HUDEP-2 (cell line): ENCODE results near the gene GALNT2.

Experiments used
- DNase-seq, 76 experiments: peaks; one replicate each; lab custom pipeline; 2025; ENCODE audit not compliant: unreplicated experiment in 76 of 76; lab: John Stamatoyannopoulos, UW

GALNT2 gene

GRCh38 chr1:230156068-230156467, 89.0 kb downstream of the GALNT2 start:
- DNase-seq: no peak

DNA sequence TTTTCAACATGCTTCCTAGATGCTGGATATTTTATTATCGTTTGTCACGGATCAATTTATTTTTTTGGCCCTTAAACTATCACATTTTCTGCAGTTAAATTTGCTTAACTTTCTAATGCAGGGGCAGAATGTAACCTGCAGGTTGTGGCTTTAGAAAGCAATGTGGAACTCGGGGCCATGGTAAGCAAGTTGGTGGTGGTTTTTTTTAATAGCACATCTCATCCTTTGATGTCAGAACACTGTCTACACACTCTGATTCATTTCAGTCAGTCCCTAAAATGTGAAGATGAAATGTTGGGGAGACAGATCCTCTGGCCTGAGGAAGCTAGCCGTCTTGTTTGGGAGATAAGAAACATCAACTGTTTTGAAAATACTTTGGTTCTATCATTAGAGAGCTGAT, 89.5 kb downstream of the GALNT2 start:
- no peak for DNase-seq

DNA sequence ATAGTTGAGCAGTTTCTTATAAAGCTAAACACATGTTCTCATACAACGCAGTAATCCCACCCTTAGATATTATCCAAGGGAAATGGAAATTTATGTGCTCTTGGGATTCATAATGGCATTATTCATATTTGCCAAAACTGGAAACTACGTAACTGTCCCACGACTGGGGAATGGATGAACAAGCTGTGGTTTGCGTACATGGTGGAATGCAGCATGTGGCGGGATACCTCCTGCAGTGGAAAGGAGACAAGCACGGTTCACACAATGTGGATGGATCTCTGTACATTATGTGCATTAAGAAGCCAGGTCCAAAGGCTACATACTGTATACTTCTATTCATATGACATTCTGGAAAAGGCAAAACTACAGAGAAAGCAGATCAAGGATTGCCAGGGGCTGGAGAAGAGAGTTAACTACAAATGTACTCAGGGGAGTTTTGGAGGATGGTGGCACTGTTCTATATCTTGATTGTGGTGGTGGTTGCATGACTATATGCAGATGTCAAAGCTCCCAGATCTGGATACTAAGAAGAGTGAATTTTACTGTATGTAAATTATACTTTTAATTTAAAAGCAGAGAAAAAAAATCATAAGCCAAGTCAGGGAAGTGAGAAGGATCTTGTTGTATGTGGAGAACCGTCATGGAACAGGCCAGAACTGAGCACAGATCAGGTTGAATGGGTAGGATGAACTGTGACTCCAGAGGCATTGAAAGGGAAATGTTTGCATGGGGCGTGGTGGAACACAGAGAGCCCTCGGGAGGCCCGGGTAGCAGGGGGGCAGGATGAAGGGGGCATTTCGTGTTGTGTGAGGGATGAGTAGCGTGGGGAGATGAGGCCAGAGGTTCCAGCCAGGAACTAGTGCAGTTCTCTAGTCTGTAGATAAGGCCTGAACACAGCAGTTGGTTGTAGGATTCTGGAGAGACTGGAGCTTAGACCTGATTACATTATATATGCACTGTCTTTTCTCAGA, 90.7 kb downstream of the GALNT2 start:
- peak in 31 of 76 experiments; percentile 7 to 60 (median 37) for DNase-seq

DNA sequence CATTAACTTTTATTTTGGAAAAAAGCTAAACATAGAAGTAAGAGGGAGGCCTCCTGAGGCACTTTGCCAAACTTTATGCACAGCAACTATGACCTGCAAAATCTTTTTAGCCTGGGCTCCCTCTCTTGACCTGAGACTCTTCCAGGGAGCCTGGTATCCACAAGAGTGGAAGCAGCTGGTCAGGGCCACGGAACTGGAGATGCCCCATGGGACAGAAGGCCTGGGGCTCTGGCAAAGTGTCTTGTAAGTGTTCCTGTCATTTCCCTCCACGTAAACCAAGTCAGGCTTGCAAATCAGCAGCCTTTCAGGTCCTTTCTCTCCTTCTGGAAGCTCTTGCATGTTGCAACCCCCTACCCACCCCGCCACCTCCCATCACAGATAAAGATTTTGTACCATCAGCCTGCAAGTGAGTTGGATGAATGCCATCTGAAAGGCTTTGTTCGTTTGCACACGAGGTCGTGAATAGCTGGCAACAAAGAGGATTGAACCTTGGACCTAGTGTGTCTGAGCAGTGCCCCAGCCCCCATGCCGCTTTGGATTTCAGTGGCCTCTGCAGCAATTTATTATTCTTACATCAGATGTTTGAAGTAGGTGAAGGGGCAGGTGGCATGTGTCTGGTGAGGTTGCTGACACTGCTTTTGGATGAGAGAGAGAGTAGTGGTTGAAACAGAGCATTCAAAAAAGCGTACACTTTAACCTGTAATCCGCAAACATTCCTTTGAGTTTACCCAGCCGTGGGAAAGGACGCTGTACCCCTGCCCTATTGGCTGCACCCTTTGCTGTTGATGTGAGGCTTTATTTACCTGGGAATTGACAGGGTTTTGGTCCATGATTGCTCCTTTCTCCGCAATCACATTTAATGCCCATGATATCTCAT, 91.6 kb downstream of the GALNT2 start:
- peak in 2 of 76 experiments; percentile 17 to 31 for DNase-seq

- no peak for DNase-seq
Observed at GRCh38 chr1:230159580-230159979, 92.5 kb downstream of the GALNT2 start.

- peak in 35 of 76 experiments; percentile 7 to 61 (median 30) for DNase-seq
Observed at GRCh38 chr1:230160957-230161771, 94.1 kb downstream of the GALNT2 start.

- DNase-seq: no peak
Observed at GRCh38 chr1:230163205-230163604, 96.2 kb downstream of the GALNT2 start.

DNA sequence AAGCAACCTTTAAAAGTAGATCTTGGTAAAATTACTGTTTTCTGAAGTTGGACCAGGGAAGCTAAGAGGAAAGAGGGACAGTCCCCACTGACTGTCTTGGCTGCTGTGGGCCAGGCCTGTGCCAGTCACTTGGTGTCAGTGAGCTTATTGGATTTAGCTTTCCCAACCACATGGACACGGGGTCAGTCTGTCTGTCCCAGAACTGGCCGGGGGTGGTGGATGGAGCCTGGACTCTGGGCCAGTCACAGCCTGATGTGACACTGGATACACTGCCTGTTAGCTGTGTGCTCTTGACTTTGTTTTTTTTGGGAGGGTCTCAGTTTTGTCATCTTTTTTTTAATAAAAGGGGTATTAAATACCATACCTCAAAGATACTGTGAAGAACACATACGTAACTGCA, 96.7 kb downstream of the GALNT2 start:
- DNase-seq: no peak

DNA sequence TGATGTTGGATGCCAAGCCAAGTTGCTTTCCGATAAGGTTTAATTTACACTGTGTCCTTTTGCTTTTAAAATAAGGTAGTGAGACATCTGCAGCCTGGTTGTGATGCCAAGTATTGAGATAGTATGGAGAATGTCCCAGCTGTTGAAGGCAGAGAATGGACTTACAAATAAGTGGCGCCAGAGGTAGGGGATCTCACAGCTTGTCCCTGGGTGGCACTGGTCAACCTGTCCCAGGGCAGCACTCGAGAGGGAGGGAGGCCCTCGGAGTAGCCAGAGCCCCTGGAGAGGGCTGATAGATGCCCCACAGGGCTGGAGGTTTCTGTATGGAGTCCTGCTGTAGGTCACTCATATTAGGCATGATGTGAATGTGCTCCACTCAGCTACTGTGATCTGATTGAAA, 98.5 kb downstream of the GALNT2 start:
- no peak for DNase-seq

DNA sequence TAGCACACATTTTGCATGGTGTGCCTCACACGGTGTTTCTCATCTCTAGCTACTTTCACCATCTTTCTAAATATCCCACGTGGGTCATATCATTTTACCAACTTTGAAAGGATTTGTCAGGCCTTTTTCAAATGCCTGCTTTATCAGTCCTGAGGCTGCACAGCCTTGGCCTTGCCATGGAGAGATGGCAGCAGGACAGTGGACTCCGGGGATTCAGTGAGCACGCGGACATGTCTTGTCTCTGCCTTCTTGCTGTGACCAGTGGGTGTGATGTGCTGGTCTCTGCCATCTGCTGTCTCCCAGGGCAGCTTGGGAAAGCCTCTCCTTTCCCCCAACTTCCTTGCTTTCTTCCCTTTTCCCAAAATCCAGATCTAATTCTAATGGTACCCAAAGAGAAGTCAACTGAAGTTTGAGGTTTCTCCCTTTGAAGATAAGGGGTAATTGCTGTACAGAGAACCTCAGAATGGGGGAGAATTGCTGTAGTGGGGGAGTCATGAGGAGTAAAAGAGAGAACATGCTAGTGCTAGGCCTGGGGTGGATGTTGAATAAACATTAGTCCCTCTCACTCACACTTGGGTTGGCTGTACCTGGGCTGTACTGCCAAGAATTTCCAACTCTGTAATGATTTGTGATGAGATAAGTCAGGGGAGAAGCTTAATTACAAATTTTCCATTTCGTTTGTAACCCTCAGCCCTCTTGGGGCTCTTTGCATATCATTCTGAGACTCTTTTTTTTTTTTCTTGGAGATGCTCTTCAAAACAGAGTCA, 99.5 kb downstream of the GALNT2 start:
- peak in 1 of 76 experiments; percentile 9 for DNase-seq

- peak in 33 of 76 experiments; percentile 8 to 61 (median 33) for DNase-seq
Observed at GRCh38 chr1:230167419-230167852, 100.4 kb downstream of the GALNT2 start.

DNA sequence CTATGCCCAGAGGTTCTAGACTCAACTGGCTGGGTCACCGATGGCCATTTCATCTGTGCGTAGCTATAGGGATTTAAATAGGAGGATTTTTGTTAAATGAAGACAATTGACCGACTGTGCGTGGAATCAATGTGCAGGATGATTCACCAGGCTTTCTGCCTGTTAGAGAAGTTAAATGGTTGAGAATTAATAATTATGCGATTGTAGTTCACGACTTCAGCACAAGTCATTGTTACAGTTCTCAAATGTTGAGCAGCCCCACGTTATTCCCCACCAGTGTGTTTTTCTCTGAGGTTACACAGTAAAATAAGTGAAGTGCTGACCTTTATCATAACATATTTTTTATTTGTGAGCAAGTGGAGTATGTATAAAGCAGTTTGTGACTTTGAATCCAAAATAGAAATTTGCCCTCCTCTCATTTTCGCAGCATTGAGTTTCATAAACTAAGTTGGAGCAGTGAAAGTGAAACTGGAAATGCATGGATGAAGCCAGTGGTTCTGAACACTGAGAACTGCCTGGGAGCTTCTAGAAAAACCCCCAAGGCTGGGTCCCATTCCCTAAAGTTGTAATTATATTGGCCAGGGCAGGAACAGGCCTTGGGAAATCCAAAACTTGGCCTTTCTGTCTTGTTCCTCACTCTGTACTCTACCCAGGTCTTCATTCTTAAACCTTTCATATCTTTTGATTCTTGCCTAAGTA, 102.6 kb downstream of the GALNT2 start:
- no peak for DNase-seq

GRCh38 chr1:230170153-230170547, 103.1 kb downstream of the GALNT2 start:
- DNase-seq: no peak

DNA sequence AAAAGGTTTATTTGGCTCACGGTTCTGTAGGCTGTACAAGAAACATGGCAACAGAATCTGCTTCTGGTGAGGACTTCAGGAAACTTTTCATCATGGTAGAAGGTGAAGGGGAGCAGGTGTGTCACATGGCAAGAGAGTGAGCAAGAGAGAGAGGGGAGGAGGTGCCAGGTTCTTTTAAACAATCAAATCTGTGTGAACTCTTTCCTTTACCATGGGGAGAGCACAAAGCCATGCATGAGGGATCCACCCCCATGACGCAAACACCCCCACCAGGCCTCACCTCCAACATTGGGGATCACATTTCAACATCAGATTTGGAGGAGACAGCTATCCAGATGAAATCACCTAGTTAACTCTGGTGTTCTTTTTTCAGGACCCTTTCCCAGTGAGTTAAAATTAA, 103.6 kb downstream of the GALNT2 start:
- DNase-seq: no peak

GRCh38 chr1:230171356-230172015, 104.4 kb downstream of the GALNT2 start:
- DNase-seq: no peak

GRCh38 chr1:230172016-230172537, 105.0 kb downstream of the GALNT2 start:
- DNase-seq: no peak

GRCh38 chr1:230173187-230173975, 106.3 kb downstream of the GALNT2 start:
- DNase-seq: no peak

DNA sequence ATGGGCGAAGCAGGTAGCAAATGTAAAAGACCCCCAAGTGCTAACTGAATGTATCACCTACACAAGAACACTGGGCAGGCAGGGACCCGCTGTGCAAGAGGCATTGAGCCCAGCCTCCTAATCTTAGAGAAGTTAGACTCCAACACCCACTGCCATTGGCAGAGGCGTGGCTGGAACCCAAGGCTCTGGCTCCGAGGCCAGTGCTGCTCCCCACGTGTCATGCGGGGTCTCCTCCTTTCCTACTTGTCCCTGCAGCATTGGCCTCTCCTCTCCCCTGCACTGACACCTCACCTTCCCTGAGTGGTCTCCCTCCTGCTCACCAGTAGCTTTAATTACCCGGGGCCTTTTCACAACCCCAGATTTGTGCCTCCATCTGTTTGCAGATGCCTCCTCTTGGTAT, 107.0 kb downstream of the GALNT2 start:
- no peak for DNase-seq
